ENCODE results near the gene UBA5. TPM values are rescaled to one million over a fixed set of nuclear protein-coding genes. Genes with fewer than 3 reads are reported as not detected.
"Not testable (repeated sequence)": the region's sequence is repeated elsewhere in the genome, so short reads cannot be mapped to it uniquely, and the experiment has no call there.

The UBA5 gene
- 10 to 100 TPM; 44.8 to 53.1 (median 47.8) TPM for total RNA-seq

GRCh38 chr3:132660052-132660810 is at the start of gene UBA5:
Gene UBA5, plus strand, starts transcription at chr3:132660329. Its CDS starts 209 bp downstream, at chr3:132660538.
- Histone ChIP-seq H3K36me3 (no peaks in the 10 kb centered on the region), H3K4me1 (peaks cover 0 to 48% (median 4%) of the 10 kb centered on the region in 4 donors), H3K27ac (peak within 1 kb of the TSS; percentile 88 to 95 (median 91)), H3K4me3 (peak within 1 kb of the TSS; percentile 66 to 92 (median 86)), H3K9me3 (no peaks in the 10 kb centered on the region), H3K27me3 (no peaks in the 10 kb centered on the region)
- peak; percentile 65 to 83 (median 77) for DNase-seq
- peak in 1 of 6 experiments; percentile 2 for TF ChIP-seq CTCF (IDR thresholded peaks at IDR 0.05)
- no peak for TF ChIP-seq POLR2A (IDR thresholded peaks at IDR 0.05)

GRCh38 chr3:132615301-132615700 is 44.8 kb upstream of the UBA5 start:
- H3K9me3 ChIP-seq, H3K27ac ChIP-seq, H3K27me3 ChIP-seq, H3K4me3 ChIP-seq, DNase-seq, H3K4me1 ChIP-seq: not testable (repeated sequence)
- H3K36me3 ChIP-seq: peaks cover 0 to 26% (median 0%) of the 10 kb centered on the region in 3 donors

GRCh38 chr3:132615881-132616280 is 44.2 kb upstream of the UBA5 start:
- H3K27me3 ChIP-seq: no peaks in the 10 kb centered on the region
- H3K4me3 ChIP-seq: no peak overlapping the region
- H3K36me3 ChIP-seq: peaks cover 0 to 26% (median 0%) of the 10 kb centered on the region in 3 donors
- H3K4me1 ChIP-seq: no peaks in the 10 kb centered on the region
- H3K27ac ChIP-seq: no peak overlapping the region
- H3K9me3 ChIP-seq: peaks cover 0 to 5% (median 0%) of the 10 kb centered on the region in 4 donors
- no peak for DNase-seq
- TF ChIP-seq POLR2A (IDR thresholded peaks at IDR 0.05) (no peak), CTCF (IDR thresholded peaks at IDR 0.05) (no peak)

GRCh38 chr3:132616780-132617179 is 43.3 kb upstream of the UBA5 start:
- Histone ChIP-seq H3K27me3 (no peaks in the 10 kb centered on the region), H3K9me3 (peaks cover 0 to 5% (median 0%) of the 10 kb centered on the region in 4 donors), H3K4me1 (no peaks in the 10 kb centered on the region), H3K27ac (no peak overlapping the region), H3K36me3 (peaks cover 0 to 26% (median 0%) of the 10 kb centered on the region in 3 donors), H3K4me3 (no peak overlapping the region)
- DNase-seq: no peak
- TF ChIP-seq CTCF (IDR thresholded peaks at IDR 0.05) (no peak), POLR2A (IDR thresholded peaks at IDR 0.05) (no peak)

GRCh38 chr3:132622148-132622547 is 38.0 kb upstream of the UBA5 start:
- no peaks in the 10 kb centered on the region for H3K4me1 ChIP-seq
- no peak for TF ChIP-seq CTCF (IDR thresholded peaks at IDR 0.05)
- peaks cover 0 to 40% (median 0%) of the 10 kb centered on the region in 3 donors for H3K36me3 ChIP-seq
- H3K27me3 ChIP-seq: no peaks in the 10 kb centered on the region
- no peak overlapping the region for H3K27ac ChIP-seq
- no peak for DNase-seq
- no peaks in the 10 kb centered on the region for H3K9me3 ChIP-seq
- no peak overlapping the region for H3K4me3 ChIP-seq

- TF ChIP-seq POLR2A (IDR thresholded peaks at IDR 0.05) (no peak), CTCF (IDR thresholded peaks at IDR 0.05) (no peak)
- DNase-seq: no peak
Measured at GRCh38 chr3:132622761-132623160, 37.4 kb upstream of the UBA5 start.

More at GRCh38 chr3:132622761-132623160, 37.4 kb upstream of the UBA5 start:
- no peak overlapping the region for H3K27ac ChIP-seq
- no peaks in the 10 kb centered on the region for H3K4me1 ChIP-seq
- peaks cover 0 to 47% (median 0%) of the 10 kb centered on the region in 3 donors for H3K36me3 ChIP-seq
- H3K27me3 ChIP-seq: no peaks in the 10 kb centered on the region
- no peaks in the 10 kb centered on the region for H3K9me3 ChIP-seq
- no peak overlapping the region for H3K4me3 ChIP-seq

Measured in Peyer's patch (tissue), 4 donors.